Activated naive CD4-positive, alpha-beta T cell treated with anti-CD3 and anti-CD28 coated beads, Interleukin-2, amount 10 ng/mL, durations not matched to agents 7 days and 5 days (primary cell): ENCODE measurements around the gene CHIT1.

Source experiments
- CTCF ChIA-PET: fragments of 350-600 bp; sonication (Branson Sonifier 250); formaldehyde crosslinking; loops from one replicate; lab custom pipeline; 2021; ENCODE audit warnings: antibody characterized with exemption; lab: Charles Lee
- DNase-seq: peaks from one replicate; pipeline ENCODE4 v3.0.0-alpha.2; 2020
- H3K27ac Mint-ChIP-seq: one replicate; pipeline ENCODE4 v1.8.0; 2021; ENCODE audit warnings: mild to moderate bottlenecking, moderate library complexity, mixed read lengths
- H3K27me3 Mint-ChIP-seq: one replicate; pipeline ENCODE4 v1.8.0; 2021; ENCODE audit warnings: mild to moderate bottlenecking, mixed read lengths
- H3K36me3 Mint-ChIP-seq: one replicate; pipeline ENCODE4 v1.8.0; 2021; ENCODE audit warnings: mixed read lengths
- H3K4me1 Mint-ChIP-seq: one replicate; pipeline ENCODE4 v1.8.0; 2021; ENCODE audit warnings: mixed read lengths
- H3K4me3 Mint-ChIP-seq: one replicate; pipeline ENCODE4 v1.8.0; 2021; ENCODE audit warnings: mild to moderate bottlenecking, moderate library complexity, mixed read lengths
- H3K9me3 Mint-ChIP-seq: one replicate; pipeline ENCODE4 v1.8.0; 2021; ENCODE audit warnings: mixed read lengths

The CHIT1 gene

DNA sequence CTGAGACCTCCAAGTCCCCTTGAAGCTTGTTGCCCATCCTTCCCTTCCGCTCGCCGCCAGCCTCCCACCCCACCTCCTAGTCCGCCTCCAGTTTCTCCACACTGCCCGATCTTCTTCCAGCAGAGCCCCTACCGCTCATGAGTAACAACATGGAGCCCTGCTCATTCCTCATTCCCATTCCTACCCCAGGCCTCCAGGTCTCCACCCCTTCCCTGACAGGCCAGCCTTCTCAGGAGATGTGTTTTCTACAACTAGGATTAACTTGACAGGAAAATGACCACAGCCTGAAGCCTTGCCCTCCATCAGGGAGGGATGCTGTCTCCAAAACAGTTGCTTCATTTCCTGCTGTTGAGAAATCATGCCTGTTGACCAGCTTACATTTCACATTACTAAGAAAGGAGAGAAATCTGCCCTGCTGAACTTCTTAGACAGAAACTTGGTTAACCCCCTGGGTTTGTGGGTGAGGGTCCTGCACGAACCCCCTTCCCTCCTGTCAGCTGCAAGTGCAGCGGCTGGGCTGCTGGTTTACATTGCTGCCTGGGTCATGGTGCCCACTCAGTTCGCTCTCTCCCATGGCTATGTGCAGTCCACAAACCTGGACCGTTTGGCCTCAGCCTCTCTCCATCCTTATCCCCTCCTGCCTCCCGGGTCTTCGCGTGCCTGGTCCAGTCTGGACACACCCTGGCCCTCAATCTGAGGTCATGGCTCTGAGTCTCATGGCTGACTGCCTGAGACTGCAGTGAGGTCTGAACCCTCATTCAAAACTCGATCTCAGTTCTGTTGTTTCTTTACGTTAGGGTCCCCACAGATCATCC is 26.8 kb downstream of the CHIT1 start:
- Mint-ChIP-seq H3K4me3 (no peak overlapping the region), H3K36me3 (no peaks in the 10 kb centered on the region), H3K4me1 (no peaks in the 10 kb centered on the region), H3K27me3 (peaks cover 24% of the 10 kb centered on the region), H3K27ac (no peak overlapping the region), H3K9me3 (no peaks in the 10 kb centered on the region)
- DNase-seq, result no peak
- CTCF ChIA-PET, result interaction anchor here (1.5 to 1.9 kb wide), 3 partner anchors 12 to 162 kb away, joined by 3 to 6 read pairs (median 5); no protein-coding TSS in a partner anchor

DNA sequence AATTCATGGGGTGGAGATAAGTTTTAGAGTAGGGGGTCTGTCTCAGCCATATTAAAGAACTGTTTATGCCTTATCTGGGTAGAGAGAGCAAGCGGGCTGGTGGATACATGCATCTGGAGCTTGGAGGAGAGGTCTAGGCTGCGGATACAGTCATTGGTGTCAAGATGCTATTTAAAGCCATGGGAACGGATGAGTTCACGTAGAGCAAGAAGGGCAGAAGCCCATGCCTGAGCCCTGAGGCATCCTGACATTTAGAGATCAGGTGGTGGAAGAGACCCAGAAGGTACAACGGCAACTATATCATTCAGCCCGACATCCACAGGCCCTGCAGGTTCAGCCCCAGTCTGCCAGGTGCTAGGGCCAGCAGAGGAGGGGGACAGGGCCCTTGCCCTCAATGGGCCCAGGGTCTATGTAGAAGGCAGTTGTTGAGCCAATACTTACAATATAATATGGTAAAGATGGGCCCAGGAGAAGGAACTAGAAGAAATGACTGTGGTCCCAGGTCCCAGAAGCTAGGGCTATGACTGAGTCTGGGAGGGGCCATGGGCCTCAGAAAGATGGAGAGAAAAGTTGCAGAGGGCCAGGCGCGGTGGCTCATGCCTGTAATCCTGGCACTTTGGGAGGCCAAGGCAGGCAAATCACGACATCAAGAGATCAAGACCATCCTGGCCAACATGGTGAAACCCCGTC is 27.8 kb downstream of the CHIT1 start:
- Mint-ChIP-seq H3K4me1 (no peaks in the 10 kb centered on the region), H3K9me3 (no peaks in the 10 kb centered on the region)

DNA sequence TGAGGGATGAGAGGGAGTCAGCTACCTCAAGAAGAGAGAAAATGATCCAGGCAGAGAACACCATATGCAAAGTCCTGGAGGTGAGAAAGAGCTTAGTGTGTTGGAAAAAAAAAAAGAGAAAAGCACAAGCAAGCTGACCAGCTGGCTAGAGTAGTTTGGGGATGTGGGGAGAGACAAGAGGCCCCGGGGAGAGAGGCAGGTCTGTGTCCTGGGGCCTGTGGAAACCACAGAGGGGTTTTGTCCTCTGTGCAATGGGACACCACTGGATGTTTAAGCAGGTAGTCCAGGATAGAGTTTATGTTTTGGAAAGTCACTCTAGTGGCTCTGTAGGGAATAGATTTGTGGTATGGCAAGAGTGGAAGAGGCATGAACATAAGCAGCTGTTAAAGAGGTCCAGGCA is 28.6 kb downstream of the CHIT1 start:
- Mint-ChIP-seq H3K27ac (no peak overlapping the region), H3K36me3 (no peaks in the 10 kb centered on the region), H3K9me3 (no peaks in the 10 kb centered on the region), H3K4me3 (no peak overlapping the region), H3K27me3 (peaks cover 25% of the 10 kb centered on the region), H3K4me1 (no peaks in the 10 kb centered on the region)
- CTCF ChIA-PET, result no interaction called here
- DNase-seq, result no peak

More for the DNA sequence above, 27.8 kb downstream of the CHIT1 start:
- CTCF ChIA-PET, result no interaction called here
- no peak for DNase-seq
- Mint-ChIP-seq H3K27me3 (peaks cover 24% of the 10 kb centered on the region), H3K27ac (no peak overlapping the region), H3K4me3 (no peak overlapping the region), H3K36me3 (no peaks in the 10 kb centered on the region)

DNA sequence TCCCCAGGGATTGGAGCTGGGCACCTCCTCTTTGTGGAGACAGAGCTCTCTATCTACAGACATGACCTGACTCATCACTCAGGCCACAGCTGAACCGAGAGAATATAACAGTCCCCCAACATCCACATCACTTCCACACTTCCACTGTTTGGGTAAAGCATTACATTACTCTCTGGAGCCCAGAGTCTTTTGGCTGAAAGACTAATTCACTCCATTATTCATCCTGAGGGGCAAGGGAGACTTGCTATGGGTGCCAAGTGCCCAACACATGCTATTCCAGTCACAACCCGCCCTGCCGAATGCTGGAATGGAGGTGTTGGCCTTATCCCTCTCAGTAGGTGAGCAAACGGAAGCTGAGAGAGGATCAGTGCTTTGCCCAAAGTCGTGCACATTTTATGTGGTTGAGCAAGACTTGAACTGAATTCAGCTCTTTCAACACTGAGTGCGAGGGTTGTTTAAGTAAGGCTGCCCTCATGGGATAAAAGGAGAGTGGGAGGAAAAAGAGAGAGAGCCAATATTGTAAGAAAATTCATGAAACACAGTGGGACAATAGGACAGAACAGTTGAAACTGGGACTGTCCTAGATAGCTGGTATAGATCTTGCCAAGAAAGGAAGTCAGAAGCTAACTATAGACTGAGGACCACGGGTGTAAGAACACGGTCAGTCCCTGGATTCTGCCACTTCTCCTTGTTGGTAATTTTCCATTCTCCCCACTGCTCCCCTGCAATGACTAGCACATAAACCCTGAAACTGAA is 29.5 kb downstream of the CHIT1 start:
- no peak for DNase-seq
- H3K4me3 Mint-ChIP-seq, result no peak overlapping the region
- CTCF ChIA-PET, result interaction anchor here (0.8 to 1.1 kb wide), 2 partner anchors 14 to 16 kb away, joined by 3 to 5 read pairs; no protein-coding TSS in a partner anchor
- H3K9me3 Mint-ChIP-seq, result no peaks in the 10 kb centered on the region
- no peak overlapping the region for H3K27ac Mint-ChIP-seq
- H3K36me3 Mint-ChIP-seq, result no peaks in the 10 kb centered on the region
- H3K27me3 Mint-ChIP-seq, result peaks cover 25% of the 10 kb centered on the region
- no peaks in the 10 kb centered on the region for H3K4me1 Mint-ChIP-seq

DNA sequence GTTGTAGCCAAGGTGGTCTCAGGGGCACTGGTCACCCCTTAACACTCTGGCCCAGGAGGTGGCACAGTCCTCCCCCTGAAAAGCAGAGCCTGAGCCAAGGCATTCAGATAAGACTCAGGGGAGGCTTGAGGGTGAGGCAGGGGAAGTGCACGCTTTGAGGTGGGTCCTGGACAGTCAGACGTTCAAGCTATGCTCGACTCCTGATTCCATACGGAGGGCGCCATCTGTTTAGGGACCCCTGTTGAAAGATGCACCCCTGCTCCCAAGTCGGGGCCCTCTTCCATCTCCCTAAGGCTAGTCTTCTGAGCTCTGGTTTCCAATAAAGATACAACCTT is 30.0 kb downstream of the CHIT1 start:
- Mint-ChIP-seq H3K27me3 (peaks cover 25% of the 10 kb centered on the region), H3K4me1 (no peaks in the 10 kb centered on the region), H3K4me3 (no peak overlapping the region), H3K9me3 (no peaks in the 10 kb centered on the region), H3K27ac (no peak overlapping the region), H3K36me3 (no peaks in the 10 kb centered on the region)
- no peak for DNase-seq
- CTCF ChIA-PET, result interaction anchor here (0.5 to 1.1 kb wide), 2 partner anchors 17 to 179 kb away, joined by 4 to 5 read pairs; no protein-coding TSS in a partner anchor

GRCh38 chr1:203199002-203199401 is 30.5 kb downstream of the CHIT1 start:
- Mint-ChIP-seq H3K27ac (no peak overlapping the region), H3K4me3 (no peak overlapping the region), H3K36me3 (no peaks in the 10 kb centered on the region), H3K4me1 (no peaks in the 10 kb centered on the region), H3K9me3 (no peaks in the 10 kb centered on the region), H3K27me3 (peaks cover 25% of the 10 kb centered on the region)
- CTCF ChIA-PET, result interaction anchor here (0.5 to 0.7 kb wide), 3 partner anchors 27 to 828 kb away, joined by 3 to 4 read pairs (median 3); no protein-coding TSS in a partner anchor
- DNase-seq, result no peak

GRCh38 chr1:203197625-203198024 is 31.8 kb downstream of the CHIT1 start:
- H3K27ac Mint-ChIP-seq, result no peak overlapping the region
- H3K36me3 Mint-ChIP-seq, result no peaks in the 10 kb centered on the region

GRCh38 chr1:203196371-203196770 is 33.1 kb downstream of the CHIT1 start:
- Mint-ChIP-seq H3K4me1 (no peaks in the 10 kb centered on the region), H3K27ac (no peak overlapping the region), H3K4me3 (no peak overlapping the region), H3K9me3 (no peaks in the 10 kb centered on the region), H3K36me3 (no peaks in the 10 kb centered on the region), H3K27me3 (peaks cover 17% of the 10 kb centered on the region)
- DNase-seq, result no peak
- CTCF ChIA-PET, result interaction anchor here (1.4 to 1.7 kb wide), 2 partner anchors 20 to 21 kb away, joined by 3 to 4 read pairs; no protein-coding TSS in a partner anchor

More at GRCh38 chr1:203197625-203198024, 31.8 kb downstream of the CHIT1 start:
- DNase-seq, result no peak
- Mint-ChIP-seq H3K27me3 (peaks cover 21% of the 10 kb centered on the region), H3K9me3 (no peaks in the 10 kb centered on the region), H3K4me1 (no peaks in the 10 kb centered on the region), H3K4me3 (no peak overlapping the region)
- CTCF ChIA-PET, result interaction anchor here (0.9 kb wide), 1 partner anchor 19 kb away, joined by 5 read pairs; no protein-coding TSS in a partner anchor

- Mint-ChIP-seq H3K27me3 (peaks cover 14% of the 10 kb centered on the region), H3K36me3 (no peaks in the 10 kb centered on the region), H3K27ac (no peak overlapping the region), H3K4me3 (no peak overlapping the region), H3K4me1 (no peaks in the 10 kb centered on the region), H3K9me3 (no peaks in the 10 kb centered on the region)
- DNase-seq, result no peak
- CTCF ChIA-PET, result no interaction called here
Observed at GRCh38 chr1:203190949-203191348, 38.5 kb downstream of the CHIT1 start.

DNA sequence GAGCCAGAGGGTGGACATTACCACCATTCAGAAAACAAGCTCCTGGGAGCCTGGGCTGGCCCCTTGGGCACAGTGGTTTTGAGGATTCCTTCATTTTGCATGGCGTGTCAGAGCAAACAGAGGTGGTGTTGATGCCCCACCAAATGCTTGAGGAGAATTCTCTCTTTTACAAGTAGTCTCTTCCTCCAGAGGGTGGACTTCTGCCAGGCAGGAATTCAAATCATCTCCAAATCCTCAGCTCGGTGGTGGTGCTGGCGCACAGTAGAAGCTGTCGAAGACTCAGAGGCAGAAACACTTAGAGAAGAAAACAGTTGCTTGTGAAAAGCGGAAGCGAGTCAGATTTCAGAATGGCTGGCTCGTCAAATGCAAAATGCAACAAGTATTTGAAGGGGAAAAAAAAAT is 39.5 kb downstream of the CHIT1 start:
- peaks cover 14% of the 10 kb centered on the region for H3K27me3 Mint-ChIP-seq
- no peak overlapping the region for H3K27ac Mint-ChIP-seq
- H3K9me3 Mint-ChIP-seq, result no peaks in the 10 kb centered on the region
- CTCF ChIA-PET, result no interaction called here
- no peaks in the 10 kb centered on the region for H3K4me1 Mint-ChIP-seq
- H3K4me3 Mint-ChIP-seq, result no peak overlapping the region
- H3K36me3 Mint-ChIP-seq, result no peaks in the 10 kb centered on the region
- DNase-seq, result no peak

DNA sequence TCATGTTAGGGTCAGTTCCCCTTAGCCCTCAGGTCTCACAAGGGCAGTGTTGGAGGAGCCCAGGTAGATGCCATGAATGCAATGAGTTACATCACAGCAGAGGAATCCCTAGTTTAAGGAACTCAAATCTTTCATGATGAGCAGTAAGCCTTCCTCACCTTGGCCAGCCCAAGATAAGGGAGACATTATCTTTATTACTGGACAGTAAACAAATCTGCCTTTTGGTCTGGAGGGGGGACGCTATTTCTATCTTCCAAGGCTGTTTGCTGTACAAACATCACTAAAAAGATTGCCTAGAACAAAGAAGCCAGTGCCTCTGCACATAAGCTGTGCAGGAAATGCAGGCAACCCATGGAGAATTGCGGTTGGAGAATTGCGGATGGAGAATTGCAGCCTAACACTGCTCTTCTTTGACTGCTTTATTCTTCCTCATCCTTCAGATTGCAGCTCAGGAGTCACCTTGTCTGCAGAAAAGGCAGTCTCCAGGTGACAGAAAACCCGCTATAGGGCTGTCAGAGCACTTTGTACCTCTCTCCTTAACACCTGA is 40.7 kb downstream of the CHIT1 start:
- Mint-ChIP-seq H3K4me3 (no peak overlapping the region), H3K27ac (no peak overlapping the region), H3K9me3 (no peaks in the 10 kb centered on the region), H3K4me1 (no peaks in the 10 kb centered on the region), H3K27me3 (peaks cover 18% of the 10 kb centered on the region), H3K36me3 (no peaks in the 10 kb centered on the region)
- DNase-seq, result no peak
- CTCF ChIA-PET, result interaction anchor here (1.0 kb wide), 1 partner anchor 26 kb away, joined by 3 read pairs; no protein-coding TSS in a partner anchor

- DNase-seq, result no peak
- Mint-ChIP-seq H3K36me3 (no peaks in the 10 kb centered on the region), H3K9me3 (no peaks in the 10 kb centered on the region), H3K27ac (no peak overlapping the region), H3K27me3 (peaks cover 18% of the 10 kb centered on the region), H3K4me1 (no peaks in the 10 kb centered on the region), H3K4me3 (no peak overlapping the region)
- CTCF ChIA-PET, result interaction anchor here (1.0 to 1.2 kb wide), 2 partner anchors 13 to 27 kb away, joined by 3 to 4 read pairs; no protein-coding TSS in a partner anchor
Observed at GRCh38 chr1:203187689-203188264, 41.7 kb downstream of the CHIT1 start.

GRCh38 chr1:203187304-203187685 is 42.2 kb downstream of the CHIT1 start:
- CTCF ChIA-PET, result interaction anchor here (1.2 kb wide), 1 partner anchor 12 kb away, joined by 4 read pairs; no protein-coding TSS in a partner anchor
- Mint-ChIP-seq H3K9me3 (no peaks in the 10 kb centered on the region), H3K4me3 (no peak overlapping the region), H3K27me3 (peaks cover 18% of the 10 kb centered on the region), H3K27ac (no peak overlapping the region), H3K36me3 (no peaks in the 10 kb centered on the region), H3K4me1 (no peaks in the 10 kb centered on the region)
- no peak for DNase-seq
